ENCODE measurements around the gene ARHGAP19. TPM values are rescaled to one million over a fixed set of nuclear protein-coding genes. Genes with fewer than 3 reads are reported as not detected.

The ARHGAP19 gene
- total RNA-seq, 2 donors from 2014 or later: 8.0 to 9.8 TPM

- no peaks in the 10 kb centered on the region for H3K27me3 ChIP-seq
- no peak for TF ChIP-seq CTCF (IDR thresholded peaks at IDR 0.05)
- no peak overlapping the region for H3K4me3 ChIP-seq
- no peaks in the 10 kb centered on the region for H3K36me3 ChIP-seq
- peaks cover 9% of the 10 kb centered on the region for H3K4me1 ChIP-seq
- H3K27ac ChIP-seq: no peak overlapping the region
- intact Hi-C loops (cut with DNase I): no loop called here
- no peak for DNase-seq
- H3K9me3 ChIP-seq: no peaks in the 10 kb centered on the region
- no peak overlapping the region for H3K9ac ChIP-seq (ENCODE audit: low read depth in 2 of 2, low read length in 2 of 2)
Measured at GRCh38 chr10:97336006-97336405, 43.6 kb upstream of the ARHGAP19 start.

- Histone ChIP-seq H3K4me1 (peaks cover 9% of the 10 kb centered on the region), H3K4me3 (peak overlapping the region; percentile 73), H3K36me3 (no peaks in the 10 kb centered on the region), H3K27me3 (no peaks in the 10 kb centered on the region), H3K9me3 (no peaks in the 10 kb centered on the region), H3K27ac (peak overlapping the region; percentile 86), H3K9ac (ENCODE audit: low read depth in 2 of 2, low read length in 2 of 2) (peak overlapping the region in 1 of 2 donors; percentile 93)
- peak; percentile 26 for DNase-seq
- intact Hi-C loops (cut with DNase I): no loop called here
- TF ChIP-seq CTCF (IDR thresholded peaks at IDR 0.05): no peak
Measured at GRCh38 chr10:97335188-97335619, 42.8 kb upstream of the ARHGAP19 start.

- no peaks in the 10 kb centered on the region for H3K9me3 ChIP-seq
- H3K4me3 ChIP-seq: peak within 1 kb of the TSS; percentile 73
- H3K4me1 ChIP-seq: peaks cover 12% of the 10 kb centered on the region
- H3K27me3 ChIP-seq: no peaks in the 10 kb centered on the region
- H3K27ac ChIP-seq: peak within 1 kb of the TSS; percentile 86
- TF ChIP-seq CTCF (IDR thresholded peaks at IDR 0.05): no peak
- intact Hi-C loops (cut with DNase I): loop anchor here (5.0 kb wide), 2 partner anchors 42 to 57 kb away; partner anchors contain the start of gene ARHGAP19
- peak; percentile 93 for DNase-seq
- H3K9ac ChIP-seq (ENCODE audit: low read depth in 2 of 2, low read length in 2 of 2): peak within 1 kb of the TSS; percentile 93 to 99
- no peaks in the 10 kb centered on the region for H3K36me3 ChIP-seq
Measured at GRCh38 chr10:97334370-97335175, 42.1 kb upstream of the ARHGAP19 start, which contains the start of gene FRAT2. FRAT2 (minus strand) TSS chr10:97334729; CDS start chr10:97334572, 157 bp downstream.

- Histone ChIP-seq H3K27me3 (no peaks in the 10 kb centered on the region), H3K36me3 (no peaks in the 10 kb centered on the region), H3K9ac (ENCODE audit: low read depth in 2 of 2, low read length in 2 of 2) (peak overlapping the region; percentile 93 to 99), H3K9me3 (no peaks in the 10 kb centered on the region), H3K27ac (peak overlapping the region; percentile 86), H3K4me3 (peak overlapping the region; percentile 73), H3K4me1 (peaks cover 12% of the 10 kb centered on the region)
- no peak for TF ChIP-seq CTCF (IDR thresholded peaks at IDR 0.05)
- peak; percentile 55 for DNase-seq
- intact Hi-C loops (cut with DNase I): loop anchor here (5.0 kb wide), 2 partner anchors 41 to 56 kb away; partner anchors contain the start of gene ARHGAP19
Measured at GRCh38 chr10:97333601-97334369, 41.3 kb upstream of the ARHGAP19 start.

- no peak for TF ChIP-seq CTCF (IDR thresholded peaks at IDR 0.05)
- peak overlapping the region; percentile 86 for H3K27ac ChIP-seq
- no peaks in the 10 kb centered on the region for H3K9me3 ChIP-seq
- peak overlapping the region; percentile 73 for H3K4me3 ChIP-seq
- peak; percentile 48 for DNase-seq
- no peaks in the 10 kb centered on the region for H3K36me3 ChIP-seq
- intact Hi-C loops (cut with DNase I): loop anchor here (5.0 kb wide), 2 partner anchors 41 to 56 kb away; partner anchors contain the start of gene ARHGAP19
- peak overlapping the region; percentile 93 to 99 for H3K9ac ChIP-seq (ENCODE audit: low read depth in 2 of 2, low read length in 2 of 2)
- peaks cover 12% of the 10 kb centered on the region for H3K4me1 ChIP-seq
- H3K27me3 ChIP-seq: no peaks in the 10 kb centered on the region
Measured at GRCh38 chr10:97333351-97333600, 40.8 kb upstream of the ARHGAP19 start.

All from colonic mucosa (tissue), 4 donors.